ENCODE measurements around the gene GZF1. TPM values are rescaled to one million over a fixed set of nuclear protein-coding genes. Genes with fewer than 3 reads are reported as not detected.
A peak's percentile ranks its signal among the peaks of the same experiment; 100 is the strongest.
"Not testable (repeated sequence)": the region's sequence is repeated elsewhere in the genome, so short reads cannot be mapped to it uniquely, and the experiment has no call there.

GZF1 gene
- total RNA-seq, 1 experiment from 2014 or later = 24.4 TPM

GRCh38 chr20:23346002-23346401, 16.0 kb upstream of the GZF1 start:
- no peak for DNase-seq (ENCODE audit: low read depth)

GRCh38 chr20:23347791-23348190, 14.2 kb upstream of the GZF1 start:
- no peak for DNase-seq (ENCODE audit: low read depth)

- DNase-seq (ENCODE audit: low read depth) = not testable (repeated sequence)
Observed at GRCh38 chr20:23348510-23348909, 13.5 kb upstream of the GZF1 start.

GRCh38 chr20:23349338-23350195, 12.4 kb upstream of the GZF1 start:
- peak; percentile 75 for DNase-seq (ENCODE audit: low read depth)

DNA sequence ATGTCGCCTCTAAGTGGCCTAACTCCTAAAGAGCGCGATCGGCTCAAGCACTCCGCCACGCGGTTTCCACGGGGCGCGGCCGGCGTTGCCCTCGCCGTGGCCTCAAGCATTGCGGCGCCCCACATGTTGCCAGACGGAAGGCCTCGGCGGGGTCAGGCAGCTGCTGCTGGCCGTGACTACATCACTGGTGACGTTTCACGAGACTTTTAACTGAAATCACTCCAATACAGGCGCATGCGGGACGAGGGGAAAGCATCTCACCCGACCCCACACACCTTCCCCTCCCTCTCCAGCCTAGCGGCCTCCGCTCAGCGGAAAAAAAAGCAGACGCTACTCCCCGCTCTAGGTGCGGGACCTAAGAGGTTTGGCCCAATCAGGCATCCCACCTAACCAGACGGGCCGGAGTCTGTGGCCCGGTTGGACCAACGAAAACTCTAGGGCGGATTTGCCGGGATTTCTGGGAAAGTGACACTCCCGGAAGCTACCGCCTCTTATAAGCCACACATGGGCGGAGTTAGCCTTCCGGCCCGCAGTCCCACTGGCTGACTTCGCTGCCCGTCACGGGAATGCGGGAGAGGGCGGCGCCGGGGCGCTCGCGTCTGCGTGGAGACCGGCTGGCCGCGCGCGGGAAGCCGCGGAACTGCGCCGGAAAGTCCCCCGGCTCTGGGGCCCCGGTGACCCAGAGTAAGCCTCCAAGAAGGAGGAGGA, 11.6 kb upstream of the GZF1 start, which contains the start of gene NXT1:
TSS of gene NXT1 (plus strand) at position 596 of the 708 bp plus-strand sequence. CDS start 3,251 bp downstream, outside the sequence.
- DNase-seq (ENCODE audit: low read depth) = peak; percentile 98

DNA sequence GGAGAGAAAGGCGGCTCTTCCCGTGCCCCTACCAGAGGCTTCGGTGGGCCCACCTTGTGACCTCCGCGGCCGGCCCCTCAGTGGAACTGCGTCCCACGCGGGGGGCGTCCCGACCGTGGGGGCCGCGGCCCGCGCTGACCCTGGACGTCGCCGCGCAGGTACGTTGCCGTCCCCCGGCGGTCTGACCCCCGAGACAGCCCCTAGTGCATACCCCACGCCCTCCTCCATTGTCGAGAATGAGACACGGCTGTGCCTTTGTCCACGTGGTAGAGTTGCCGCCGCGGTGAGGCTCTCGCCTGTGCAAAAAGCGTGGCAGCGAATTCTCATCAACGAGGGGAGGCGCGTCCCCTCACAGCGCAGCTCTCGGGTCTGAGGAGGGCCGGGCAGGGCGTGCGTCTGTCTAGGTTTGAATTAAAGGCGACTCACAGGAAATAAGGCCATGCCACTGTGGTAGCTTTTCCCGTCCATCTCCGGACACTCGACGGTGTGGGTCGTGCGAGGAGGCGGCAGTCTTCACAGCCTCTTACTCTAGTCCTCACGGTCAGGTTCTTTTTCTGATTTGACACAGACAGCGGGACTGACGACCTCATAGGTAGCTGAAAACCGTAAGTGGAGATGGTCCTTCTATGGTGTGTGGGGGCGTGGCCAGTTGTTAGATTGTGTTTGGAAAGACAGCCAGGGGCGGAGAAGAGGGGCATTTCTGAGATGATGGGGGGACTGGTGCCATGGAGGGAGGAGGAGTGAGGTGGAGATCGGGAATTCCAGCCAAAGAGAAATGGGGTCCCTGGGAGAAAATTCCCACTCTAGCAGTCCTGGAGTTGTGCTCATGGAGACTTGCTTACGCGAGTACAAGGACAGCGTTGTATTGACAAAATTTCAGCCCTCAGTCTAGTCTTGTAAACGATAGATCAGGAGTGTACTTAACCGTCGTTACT, 10.8 kb upstream of the GZF1 start:
- no peak for DNase-seq (ENCODE audit: low read depth)

DNA sequence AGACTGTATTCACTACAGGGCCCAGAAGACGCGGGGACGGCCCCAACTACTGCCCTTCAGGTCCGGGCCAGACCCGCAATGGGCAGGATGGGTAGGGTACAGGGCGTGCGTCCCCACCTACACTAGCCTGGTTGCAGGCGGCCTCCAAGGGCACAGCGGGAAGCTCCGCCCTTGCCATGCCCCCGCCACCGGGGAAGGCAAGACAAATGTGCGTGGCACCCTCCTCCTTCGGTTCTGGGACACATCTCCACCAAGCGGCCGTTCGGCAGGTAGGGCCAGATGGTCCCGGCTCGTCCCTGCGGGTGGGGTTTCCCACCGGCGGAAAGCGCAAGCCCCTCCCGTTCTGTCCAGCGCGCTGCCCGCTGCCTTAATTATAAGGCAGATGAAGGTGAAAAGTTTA, 5.8 kb upstream of the GZF1 start:
- no peak for DNase-seq (ENCODE audit: low read depth)

DNA sequence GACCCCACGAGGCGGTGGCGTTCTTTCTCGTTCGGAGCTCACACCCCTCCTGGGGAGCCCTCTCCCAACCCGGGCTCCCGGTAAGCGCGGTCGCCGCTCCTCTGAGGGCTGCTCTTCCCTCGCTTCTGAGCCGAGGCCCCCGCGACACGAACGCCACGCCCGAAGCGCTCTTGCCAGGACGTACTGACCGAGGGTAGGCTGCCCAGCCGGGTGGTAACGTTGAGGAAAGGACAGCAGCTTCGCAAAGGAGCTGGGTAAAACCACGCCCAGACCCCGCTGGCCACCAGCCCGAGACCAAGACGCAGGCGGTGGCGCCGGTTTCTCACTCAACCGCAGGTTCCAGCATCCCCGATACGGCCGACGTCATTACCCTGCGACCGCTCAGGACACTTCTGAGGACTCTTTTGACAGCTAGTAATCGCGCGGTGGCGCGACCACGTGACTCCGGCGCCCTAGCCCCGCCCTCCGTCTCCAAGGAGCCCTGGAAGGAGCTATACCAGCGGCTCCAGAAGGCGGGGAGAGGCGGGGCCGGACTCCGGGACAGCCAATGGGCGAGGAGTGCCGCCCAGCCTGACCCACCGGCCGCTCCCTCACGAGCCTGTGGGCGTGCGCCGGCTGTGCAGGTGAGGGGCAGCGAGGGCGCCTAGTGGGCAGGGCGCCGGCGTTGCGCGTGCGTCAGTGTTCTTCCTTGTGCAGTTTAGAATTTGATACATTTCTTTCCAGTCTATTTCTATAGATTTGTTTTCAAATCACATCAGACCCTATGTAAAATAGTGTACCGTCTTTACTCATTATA, 4.0 kb upstream of the GZF1 start:
- peak; percentile 100 for DNase-seq (ENCODE audit: low read depth)

- no peak for DNase-seq (ENCODE audit: low read depth)
Observed at GRCh38 chr20:23358563-23358906, 3.4 kb upstream of the GZF1 start.

DNA sequence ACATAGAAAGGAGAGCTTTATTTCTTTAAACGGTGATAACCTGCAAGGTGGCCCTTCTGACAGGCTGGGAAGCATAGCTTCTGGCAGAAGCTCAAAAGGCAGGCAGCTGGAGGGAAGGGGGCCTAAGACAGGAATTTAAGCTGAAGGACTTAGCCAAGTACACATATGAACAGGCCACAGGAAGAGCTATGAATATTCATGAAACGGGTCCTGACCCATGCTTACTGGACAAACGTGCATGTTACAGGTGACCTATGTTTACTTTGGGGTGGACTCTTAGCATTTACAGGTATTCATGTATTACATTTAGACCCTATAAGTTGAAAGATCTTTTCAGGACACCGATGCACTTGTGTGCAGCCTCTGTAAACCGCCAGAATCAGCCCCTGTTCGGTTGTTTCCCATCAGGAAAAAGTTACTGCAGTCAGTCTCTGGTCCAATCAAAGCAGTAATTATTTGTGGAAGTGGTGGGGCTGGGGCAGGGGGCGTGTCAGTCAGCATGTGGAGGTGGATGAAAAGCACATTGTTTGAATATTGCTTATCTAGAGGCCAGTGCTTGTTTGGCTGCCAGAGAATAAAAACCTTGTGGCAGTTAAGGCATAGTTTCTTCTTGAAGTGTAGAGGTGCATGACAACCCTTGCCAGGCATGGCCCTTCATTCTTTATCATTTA, 2.9 kb upstream of the GZF1 start:
- DNase-seq (ENCODE audit: low read depth) = no peak

- no peak for DNase-seq (ENCODE audit: low read depth)
Observed at GRCh38 chr20:23360531-23360930, 1.5 kb upstream of the GZF1 start.

GRCh38 chr20:23361119-23361475, 885 bp upstream of the GZF1 start:
- DNase-seq (ENCODE audit: low read depth) = no peak

- peak; percentile 32 for DNase-seq (ENCODE audit: low read depth)
Observed at GRCh38 chr20:23362392-23363256, 642 bp downstream of the GZF1 start.

- DNase-seq (ENCODE audit: low read depth) = no peak
Observed at GRCh38 chr20:23363257-23363649, 1.3 kb downstream of the GZF1 start.

DNA sequence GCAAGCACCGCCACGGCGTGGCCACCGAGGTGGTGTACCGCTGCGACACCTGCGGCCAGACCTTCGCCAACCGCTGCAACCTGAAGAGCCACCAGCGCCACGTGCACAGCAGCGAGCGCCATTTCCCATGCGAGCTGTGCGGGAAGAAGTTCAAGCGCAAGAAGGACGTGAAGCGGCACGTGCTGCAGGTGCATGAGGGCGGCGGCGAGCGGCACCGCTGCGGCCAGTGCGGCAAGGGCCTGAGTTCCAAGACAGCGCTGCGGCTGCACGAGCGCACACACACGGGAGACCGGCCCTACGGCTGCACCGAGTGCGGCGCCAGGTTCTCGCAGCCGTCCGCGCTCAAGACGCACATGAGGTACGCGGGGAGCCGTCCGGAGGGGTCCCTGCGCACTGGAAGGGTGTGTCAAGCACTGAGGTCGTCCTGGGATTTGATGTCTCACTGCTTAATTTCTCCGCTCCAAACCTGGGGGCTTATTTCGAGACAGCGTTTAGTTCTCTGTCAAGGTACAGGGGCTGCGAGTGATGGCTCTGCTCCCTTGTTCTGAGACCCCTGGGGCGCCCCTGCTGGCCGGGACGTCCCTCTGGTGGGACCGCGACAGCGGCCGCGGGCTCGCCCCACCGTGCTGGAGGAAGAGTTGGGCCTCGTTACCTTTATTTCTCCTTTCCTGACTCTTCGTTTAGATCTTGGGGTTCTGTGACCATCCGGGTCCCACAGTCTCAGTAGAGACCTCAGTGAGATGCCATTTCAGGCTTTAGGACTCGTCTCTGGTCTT, 3.6 kb downstream of the GZF1 start:
- no peak for DNase-seq (ENCODE audit: low read depth)

GRCh38 chr20:23366384-23366783, 4.4 kb downstream of the GZF1 start:
- no peak for DNase-seq (ENCODE audit: low read depth)

DNA sequence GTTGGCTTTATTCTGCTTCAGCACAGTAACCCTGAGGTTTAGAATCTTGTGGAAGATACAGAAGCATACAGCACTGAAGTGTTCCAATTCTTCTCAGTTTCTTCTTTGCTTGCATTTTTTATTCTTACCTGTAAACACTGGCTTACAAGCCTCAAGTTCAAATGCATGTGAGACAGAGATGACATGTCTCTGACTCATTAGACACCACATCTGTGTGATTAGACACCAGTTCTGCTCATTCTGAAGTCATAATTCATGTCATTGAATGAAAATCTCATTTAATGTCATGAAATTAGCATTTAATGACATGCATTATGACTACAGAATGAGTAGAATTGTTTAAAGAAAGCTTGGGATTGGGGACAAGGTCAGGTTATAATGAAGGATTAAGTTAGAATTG, 5.8 kb downstream of the GZF1 start:
- no peak for DNase-seq (ENCODE audit: low read depth)

GRCh38 chr20:23368316-23369071, 6.5 kb downstream of the GZF1 start:
- no peak for DNase-seq (ENCODE audit: low read depth)

Measured in HT1080 (cell line).